Mesenchymal stem cell (in vitro differentiated cells and primary cell): Measurements from ENCODE around the gene TXN.

ENCODE experiments used
- DNase-seq: peaks from one replicate; pipeline ENCODE4 v3.0.0-alpha.2; 2013
- H2AFZ ChIP-seq: one replicate; pipeline ENCODE4 v1.6.1; 2013; ENCODE audit warnings: low read depth, mild to moderate bottlenecking, control low read depth, inconsistent platforms, low read length, moderate library complexity
- H2AK5ac ChIP-seq: 2 replicates; pipeline ENCODE4 v1.6.1; 2013; ENCODE audit warnings: low read length, moderate library complexity, mild to moderate bottlenecking, inconsistent platforms; ENCODE audit not compliant: severe bottlenecking
- H2BK120ac ChIP-seq: one replicate; pipeline ENCODE4 v1.6.1; 2013; ENCODE audit warnings: low read depth, mild to moderate bottlenecking, inconsistent platforms, low read length, moderate library complexity
- H2BK12ac ChIP-seq, 2 experiments: one replicate each; pipeline ENCODE4 v1.6.1; 2013; ENCODE audit warnings: inconsistent platforms in 2 of 2, low read length in 2 of 2, mild to moderate bottlenecking in 2 of 2, moderate library complexity in 2 of 2, control low read depth in 1 of 2
- H2BK15ac ChIP-seq: one replicate; pipeline ENCODE4 v1.6.1; 2013; ENCODE audit warnings: mild to moderate bottlenecking, low read depth, inconsistent platforms; ENCODE audit not compliant: poor library complexity, severe bottlenecking
- H2BK5ac ChIP-seq: 2 replicates; pipeline ENCODE4 v1.6.1; 2013; ENCODE audit warnings: low read depth, mild to moderate bottlenecking, low read length, control low read depth, inconsistent platforms; ENCODE audit not compliant: poor library complexity, severe bottlenecking
- H3K14ac ChIP-seq, 2 experiments: one replicate each; pipeline ENCODE4 v1.6.1; 2013; ENCODE audit warnings: inconsistent platforms in 2 of 2, low read length in 2 of 2, control low read depth in 1 of 2, mild to moderate bottlenecking in 1 of 2, moderate library complexity in 1 of 2
- H3K18ac ChIP-seq, 2 experiments: one replicate each; pipeline ENCODE4 v1.6.1; 2013; ENCODE audit warnings: inconsistent platforms in 2 of 2, low read length in 2 of 2, control low read depth in 1 of 2, low read depth in 1 of 2, mild to moderate bottlenecking in 1 of 2
- H3K23ac ChIP-seq, 2 experiments: one replicate each; pipeline ENCODE4 v1.6.1; 2013; ENCODE audit warnings: inconsistent platforms in 2 of 2, low read length in 2 of 2, mild to moderate bottlenecking in 2 of 2, moderate library complexity in 2 of 2, control low read depth in 1 of 2
- H3K27ac ChIP-seq: 2 replicates; pipeline ENCODE4 v1.5.1; 2013; ENCODE audit warnings: mild to moderate bottlenecking, moderate library complexity, low read length, control low read depth, inconsistent platforms; ENCODE audit not compliant: poor library complexity, severe bottlenecking
- H3K27me3 ChIP-seq, 2 experiments: 2 replicates each; pipeline versions ENCODE4 v1.6.1 to v1.7.0; 2013; ENCODE audit warnings: low read length in 2 of 2, mild to moderate bottlenecking in 2 of 2, moderate library complexity in 2 of 2, control low read depth in 1 of 2, inconsistent platforms in 1 of 2; ENCODE audit not compliant: control insufficient read depth in 1 of 2, insufficient read depth in 1 of 2
- H3K36me3 ChIP-seq, 2 experiments: 2 replicates each; pipeline versions ENCODE4 v1.6.1 to v1.7.0; 2013; ENCODE audit warnings: low read length in 2 of 2, control low read depth in 1 of 2, inconsistent platforms in 1 of 2, low read depth in 1 of 2, mild to moderate bottlenecking in 1 of 2; ENCODE audit not compliant: insufficient read depth in 2 of 2, control insufficient read depth in 1 of 2
- H3K4ac ChIP-seq, 2 experiments: one replicate each; pipeline ENCODE4 v1.6.1; 2013; ENCODE audit warnings: inconsistent platforms in 2 of 2, low read length in 2 of 2, mild to moderate bottlenecking in 2 of 2, moderate library complexity in 2 of 2, control low read depth in 1 of 2, low read depth in 1 of 2
- H3K4me1 ChIP-seq: 2 replicates; pipeline ENCODE4 v1.6.1; 2013; ENCODE audit warnings: low read depth, low read length, control low read depth; ENCODE audit not compliant: control insufficient read depth, insufficient read depth
- H3K4me2 ChIP-seq: 2 replicates; pipeline ENCODE4 v1.6.1; 2013; ENCODE audit warnings: low read length, mild to moderate bottlenecking, inconsistent platforms; ENCODE audit not compliant: poor library complexity, severe bottlenecking
- H3K4me3 ChIP-seq, 2 experiments: 2 replicates each; pipeline versions ENCODE4 v1.5.1 to v1.7.0; 2013; ENCODE audit warnings: low read length in 2 of 2, mild to moderate bottlenecking in 2 of 2, control low read depth in 1 of 2, low read depth in 1 of 2; ENCODE audit not compliant: insufficient read depth in 1 of 2
- H3K79me1 ChIP-seq: replicated peaks from 2 replicates; pipeline ENCODE4 v1.6.1; 2013; ENCODE audit warnings: mild to moderate bottlenecking, control low read depth, low read length, inconsistent platforms; ENCODE audit not compliant: poor library complexity, severe bottlenecking
- H3K9ac ChIP-seq: 2 replicates; pipeline ENCODE4 v1.7.0; 2013; ENCODE audit warnings: mild to moderate bottlenecking, low read length, moderate library complexity
- H3K9me3 ChIP-seq: 2 replicates; pipeline ENCODE4 v1.7.0; 2013; ENCODE audit warnings: mild to moderate bottlenecking, low read length; ENCODE audit not compliant: control insufficient read depth
- H4K8ac ChIP-seq: one replicate; pipeline ENCODE4 v1.6.1; 2013; ENCODE audit warnings: inconsistent platforms, mild to moderate bottlenecking, low read length, moderate library complexity
- H4K91ac ChIP-seq: one replicate; pipeline ENCODE4 v1.6.1; 2013; ENCODE audit warnings: mild to moderate bottlenecking, low read length, inconsistent platforms
- WGBS: methylation state at CpG from one replicate; pipeline ENCODE4 v1.1.7; 2013; ENCODE audit warnings: mixed read lengths; 5-methylcytosine and 5-hydroxymethylcytosine counted together

TXN gene

DNA sequence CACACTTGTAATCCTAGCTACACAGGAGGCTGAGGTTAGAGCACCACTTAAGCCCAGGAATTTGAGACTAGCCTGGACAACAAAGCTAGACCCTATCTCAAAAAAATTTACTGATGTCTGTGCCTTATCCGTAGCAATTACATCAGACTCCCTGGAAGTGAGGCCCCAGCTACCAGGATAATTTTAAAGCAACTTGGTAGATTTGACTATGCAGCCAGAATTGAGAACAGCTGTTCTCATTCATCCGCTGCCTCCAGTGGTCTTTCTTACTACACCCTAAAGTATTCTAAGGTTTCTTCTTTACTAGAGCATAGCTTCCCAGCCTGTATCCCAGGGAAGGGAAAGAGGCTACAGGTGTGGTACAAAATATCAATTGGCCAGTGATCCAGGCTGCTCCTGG, 28.0 kb downstream of the TXN start:
- 96% methylated on average over 1 of the region's 2 CpGs for WGBS

DNA sequence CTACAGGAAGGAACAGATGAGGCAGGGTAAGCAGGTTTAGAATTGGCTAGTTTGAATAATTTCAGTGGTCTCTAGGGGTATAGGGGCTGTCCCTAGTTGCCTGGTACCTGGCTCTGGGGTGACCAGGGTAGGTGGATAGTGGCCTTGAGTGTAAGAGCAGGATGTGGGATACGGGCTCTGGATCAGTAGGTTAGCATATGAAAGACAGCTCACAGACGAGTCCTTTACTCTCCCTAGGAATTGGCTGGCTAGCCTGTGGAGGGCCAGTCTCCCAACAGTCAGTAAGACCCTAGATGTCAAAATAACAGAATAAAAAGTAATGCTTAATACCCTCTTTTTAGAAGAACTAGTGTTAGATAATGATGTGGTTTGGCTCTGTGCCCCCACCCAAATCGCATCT, 31.7 kb downstream of the TXN start:
- Histone ChIP-seq H3K36me3 (no peaks in the 10 kb centered on the region), H2AFZ (no peak overlapping the region), H3K4ac (no peak overlapping the region), H3K4me1 (no peaks in the 10 kb centered on the region), H3K4me3 (no peak overlapping the region), H3K27me3 (no peaks in the 10 kb centered on the region), H2BK12ac (no peak overlapping the region), H3K14ac (no peak overlapping the region), H3K9ac (no peak overlapping the region), H3K79me1 (no peaks in the 10 kb centered on the region), H2BK15ac (no peak overlapping the region), H3K4me2 (no peak overlapping the region), H2BK5ac (no peak overlapping the region), H4K8ac (no peak overlapping the region), H3K23ac (no peak overlapping the region), H2AK5ac (no peak overlapping the region), H2BK120ac (no peak overlapping the region), H3K9me3 (no peaks in the 10 kb centered on the region), H4K91ac (no peak overlapping the region), H3K18ac (no peak overlapping the region), H3K27ac (no peak overlapping the region)
- no peak for DNase-seq
- 100% methylated on average over 2 of the region's 3 CpGs for WGBS

More for the DNA sequence above, 28.0 kb downstream of the TXN start:
- Histone ChIP-seq H3K4me3 (no peak overlapping the region), H3K79me1 (no peaks in the 10 kb centered on the region), H3K14ac (no peak overlapping the region), H3K9ac (no peak overlapping the region), H2AFZ (no peak overlapping the region), H3K4ac (no peak overlapping the region), H3K36me3 (no peaks in the 10 kb centered on the region), H2BK120ac (no peak overlapping the region), H3K4me1 (no peaks in the 10 kb centered on the region), H4K8ac (no peak overlapping the region), H3K9me3 (no peaks in the 10 kb centered on the region), H2BK12ac (no peak overlapping the region), H3K4me2 (no peak overlapping the region), H4K91ac (no peak overlapping the region), H3K27me3 (no peaks in the 10 kb centered on the region), H2AK5ac (no peak overlapping the region), H3K27ac (no peak overlapping the region), H3K18ac (no peak overlapping the region), H2BK5ac (no peak overlapping the region), H3K23ac (no peak overlapping the region), H2BK15ac (no peak overlapping the region)
- no peak for DNase-seq

DNA sequence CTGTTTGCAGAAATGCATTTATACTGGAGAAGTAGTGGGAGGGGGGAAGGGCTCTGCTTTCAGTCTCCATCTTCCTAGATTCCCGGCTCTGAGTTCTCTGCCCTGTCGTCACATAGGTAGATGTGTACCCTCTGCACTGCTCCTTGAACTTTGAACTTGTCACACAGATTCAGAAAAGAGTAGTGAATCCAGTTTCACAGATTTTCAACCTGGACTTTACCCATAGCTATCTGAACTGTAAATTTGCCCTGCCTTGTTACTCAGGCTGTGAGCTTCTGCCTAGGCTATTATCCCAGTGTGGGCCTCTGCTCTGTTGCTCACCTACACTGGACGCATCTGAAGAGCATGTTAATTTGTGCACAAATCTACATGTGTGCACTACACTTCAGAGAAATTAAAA, 35.5 kb downstream of the TXN start:
- no peak overlapping the region for H3K4me3 ChIP-seq
- no peak overlapping the region for H2BK12ac ChIP-seq
- H4K91ac ChIP-seq, result no peak overlapping the region
- H3K18ac ChIP-seq, result no peak overlapping the region
- no peak overlapping the region for H3K14ac ChIP-seq
- no peak overlapping the region for H3K23ac ChIP-seq
- H2AK5ac ChIP-seq, result no peak overlapping the region
- H3K79me1 ChIP-seq, result no peaks in the 10 kb centered on the region
- H4K8ac ChIP-seq, result no peak overlapping the region
- no peaks in the 10 kb centered on the region for H3K36me3 ChIP-seq
- H3K9ac ChIP-seq, result no peak overlapping the region
- no peak overlapping the region for H2AFZ ChIP-seq
- H2BK5ac ChIP-seq, result no peak overlapping the region
- no peak overlapping the region for H3K4ac ChIP-seq
- H3K27me3 ChIP-seq, result no peaks in the 10 kb centered on the region
- no peak overlapping the region for H3K27ac ChIP-seq
- H3K4me1 ChIP-seq, result no peaks in the 10 kb centered on the region
- H3K4me2 ChIP-seq, result no peak overlapping the region
- no peak for DNase-seq
- no peaks in the 10 kb centered on the region for H3K9me3 ChIP-seq
- H2BK15ac ChIP-seq, result no peak overlapping the region
- H2BK120ac ChIP-seq, result no peak overlapping the region
- WGBS, result 91% methylated on average over 3 of the region's 3 CpGs

DNA sequence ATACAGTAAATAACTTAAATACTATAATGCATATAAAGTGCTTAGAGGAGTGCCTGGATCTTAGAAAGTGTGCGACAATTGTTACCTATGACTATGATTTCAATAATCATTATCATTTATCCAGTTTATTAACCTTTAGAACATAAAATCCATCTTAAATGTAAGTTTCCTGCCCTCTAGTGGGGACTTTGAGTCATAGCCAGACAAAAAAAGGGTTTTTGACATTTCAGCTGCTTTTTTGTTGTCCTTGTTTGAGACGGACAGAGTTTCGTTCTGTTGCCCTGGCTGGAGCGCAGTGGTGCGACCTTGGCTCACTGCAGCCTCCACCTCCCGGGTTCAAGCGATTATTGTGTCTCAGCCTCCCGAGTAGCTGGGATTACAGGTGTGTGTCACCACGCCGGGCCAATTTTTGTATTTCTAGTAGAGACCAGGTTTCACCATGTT, 38.6 kb downstream of the TXN start:
- Histone ChIP-seq H2BK5ac (no peak overlapping the region), H3K9me3 (no peaks in the 10 kb centered on the region), H3K4me2 (no peak overlapping the region), H3K18ac (no peak overlapping the region), H3K36me3 (no peaks in the 10 kb centered on the region), H3K23ac (no peak overlapping the region), H2BK15ac (no peak overlapping the region), H2AK5ac (no peak overlapping the region), H2BK12ac (no peak overlapping the region), H3K27me3 (no peaks in the 10 kb centered on the region), H4K91ac (no peak overlapping the region), H3K27ac (no peak overlapping the region), H2BK120ac (no peak overlapping the region), H3K4me1 (peaks cover 2% of the 10 kb centered on the region), H2AFZ (no peak overlapping the region), H3K14ac (no peak overlapping the region), H3K4ac (no peak overlapping the region), H3K4me3 (no peak overlapping the region), H3K79me1 (no peaks in the 10 kb centered on the region), H3K9ac (peak overlapping the region; percentile 75), H4K8ac (no peak overlapping the region)
- WGBS, result 38% methylated on average over 9 of the region's 10 CpGs
- DNase-seq, result peak; percentile 61
